Osteocyte (in vitro differentiated cells): Measurements from ENCODE around the gene PSORS1C1. TPM values are rescaled to one million over a fixed set of nuclear protein-coding genes. Genes with fewer than 3 reads are reported as not detected.

Source experiments
- DNase-seq: peaks from one replicate; pipeline ENCODE4 v3.0.0; 2021; ENCODE audit warnings: mixed read lengths; ENCODE audit not compliant: unreplicated experiment; ENCODE audit errors: extremely low spot score
- H3K27ac Mint-ChIP-seq: one replicate; pipeline ENCODE4 v1.8.0; 2021; ENCODE audit warnings: mild to moderate bottlenecking, mixed read lengths; ENCODE audit not compliant: unreplicated experiment
- H3K27me3 Mint-ChIP-seq: one replicate; pipeline ENCODE4 v1.8.0; 2021; ENCODE audit warnings: mixed read lengths; ENCODE audit not compliant: unreplicated experiment
- H3K36me3 Mint-ChIP-seq: one replicate; pipeline ENCODE4 v1.8.0; 2021; ENCODE audit warnings: mixed read lengths; ENCODE audit not compliant: unreplicated experiment
- H3K4me1 Mint-ChIP-seq: one replicate; pipeline ENCODE4 v1.8.0; 2021; ENCODE audit warnings: mixed read lengths; ENCODE audit not compliant: unreplicated experiment
- H3K4me3 Mint-ChIP-seq: one replicate; pipeline ENCODE4 v1.8.0; 2021; ENCODE audit warnings: mild to moderate bottlenecking, moderate library complexity, mixed read lengths; ENCODE audit not compliant: unreplicated experiment
- H3K9me3 Mint-ChIP-seq: one replicate; pipeline ENCODE4 v1.8.0; 2021; ENCODE audit warnings: mixed read lengths; ENCODE audit not compliant: unreplicated experiment
- total RNA-seq: library from RNA; stranded (reverse); gene quantifications from 2 replicates; pipeline ENCODE4 v1.2.1, GENCODE V29; 2021
- TF ChIP-seq, protein P1 (sequence below): fragments of 200-600 bp; sonication (generic); IDR thresholded peaks from 2 replicates; pipeline ENCODE4 v1.5.0; 2021; ENCODE audit warnings: antibody characterized with exemption, mild to moderate bottlenecking, moderate library complexity

Gene PSORS1C1
- total RNA-seq, 1 donor from 2014 or later: 3.2 TPM

DNA sequence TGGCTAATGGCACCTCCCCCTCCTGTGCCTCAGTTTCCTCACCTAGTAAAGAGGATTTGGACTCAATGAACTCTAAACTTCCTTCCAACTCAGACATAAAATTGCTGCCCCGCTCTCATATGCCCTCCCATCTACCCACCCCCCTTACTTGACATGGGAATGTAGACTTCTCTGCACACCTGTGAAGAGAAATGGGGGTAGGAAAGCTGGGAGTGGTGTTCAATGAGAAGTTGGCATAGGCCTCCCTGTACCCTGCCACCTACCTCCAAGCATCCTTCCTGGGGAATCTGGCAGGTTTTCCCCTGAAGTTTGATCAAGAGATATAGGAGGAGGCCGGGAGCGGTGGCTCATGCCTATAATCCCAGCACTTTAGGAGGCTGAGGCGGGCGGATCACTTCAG, 59.8 kb downstream of the PSORS1C1 start:
- Mint-ChIP-seq H3K27me3 (no peaks in the 10 kb centered on the region), H3K36me3 (no peaks in the 10 kb centered on the region), H3K4me3 (no peak overlapping the region), H3K9me3 (no peaks in the 10 kb centered on the region), H3K27ac (no peak overlapping the region), H3K4me1 (no peaks in the 10 kb centered on the region)
- TF ChIP-seq, protein P1, sequence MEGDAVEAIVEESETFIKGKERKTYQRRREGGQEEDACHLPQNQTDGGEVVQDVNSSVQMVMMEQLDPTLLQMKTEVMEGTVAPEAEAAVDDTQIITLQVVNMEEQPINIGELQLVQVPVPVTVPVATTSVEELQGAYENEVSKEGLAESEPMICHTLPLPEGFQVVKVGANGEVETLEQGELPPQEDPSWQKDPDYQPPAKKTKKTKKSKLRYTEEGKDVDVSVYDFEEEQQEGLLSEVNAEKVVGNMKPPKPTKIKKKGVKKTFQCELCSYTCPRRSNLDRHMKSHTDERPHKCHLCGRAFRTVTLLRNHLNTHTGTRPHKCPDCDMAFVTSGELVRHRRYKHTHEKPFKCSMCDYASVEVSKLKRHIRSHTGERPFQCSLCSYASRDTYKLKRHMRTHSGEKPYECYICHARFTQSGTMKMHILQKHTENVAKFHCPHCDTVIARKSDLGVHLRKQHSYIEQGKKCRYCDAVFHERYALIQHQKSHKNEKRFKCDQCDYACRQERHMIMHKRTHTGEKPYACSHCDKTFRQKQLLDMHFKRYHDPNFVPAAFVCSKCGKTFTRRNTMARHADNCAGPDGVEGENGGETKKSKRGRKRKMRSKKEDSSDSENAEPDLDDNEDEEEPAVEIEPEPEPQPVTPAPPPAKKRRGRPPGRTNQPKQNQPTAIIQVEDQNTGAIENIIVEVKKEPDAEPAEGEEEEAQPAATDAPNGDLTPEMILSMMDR: no peak
- no peak for DNase-seq

DNA sequence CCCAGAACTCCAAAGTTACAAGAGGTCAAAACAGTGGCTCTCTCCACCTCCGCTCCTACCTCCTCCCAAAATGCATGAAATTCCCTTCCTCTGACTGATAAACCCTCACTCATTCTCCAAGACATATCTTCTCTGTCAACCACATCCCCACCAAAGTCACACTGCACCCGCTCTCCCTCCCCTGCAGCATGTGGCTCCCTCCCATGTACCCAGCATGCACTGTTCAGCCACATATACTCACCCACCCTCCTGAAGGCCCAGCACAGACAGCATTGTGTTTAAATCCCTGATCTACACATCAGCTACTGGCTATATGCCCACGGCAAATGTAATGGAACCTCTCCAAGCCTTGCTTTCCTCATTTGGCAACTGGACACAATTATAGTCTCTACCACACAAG, 61.4 kb downstream of the PSORS1C1 start:
- Mint-ChIP-seq H3K27me3 (no peaks in the 10 kb centered on the region), H3K4me3 (no peak overlapping the region), H3K36me3 (no peaks in the 10 kb centered on the region), H3K27ac (no peak overlapping the region), H3K4me1 (no peaks in the 10 kb centered on the region), H3K9me3 (no peaks in the 10 kb centered on the region)
- TF ChIP-seq, protein P1: no peak
- DNase-seq: no peak

DNA sequence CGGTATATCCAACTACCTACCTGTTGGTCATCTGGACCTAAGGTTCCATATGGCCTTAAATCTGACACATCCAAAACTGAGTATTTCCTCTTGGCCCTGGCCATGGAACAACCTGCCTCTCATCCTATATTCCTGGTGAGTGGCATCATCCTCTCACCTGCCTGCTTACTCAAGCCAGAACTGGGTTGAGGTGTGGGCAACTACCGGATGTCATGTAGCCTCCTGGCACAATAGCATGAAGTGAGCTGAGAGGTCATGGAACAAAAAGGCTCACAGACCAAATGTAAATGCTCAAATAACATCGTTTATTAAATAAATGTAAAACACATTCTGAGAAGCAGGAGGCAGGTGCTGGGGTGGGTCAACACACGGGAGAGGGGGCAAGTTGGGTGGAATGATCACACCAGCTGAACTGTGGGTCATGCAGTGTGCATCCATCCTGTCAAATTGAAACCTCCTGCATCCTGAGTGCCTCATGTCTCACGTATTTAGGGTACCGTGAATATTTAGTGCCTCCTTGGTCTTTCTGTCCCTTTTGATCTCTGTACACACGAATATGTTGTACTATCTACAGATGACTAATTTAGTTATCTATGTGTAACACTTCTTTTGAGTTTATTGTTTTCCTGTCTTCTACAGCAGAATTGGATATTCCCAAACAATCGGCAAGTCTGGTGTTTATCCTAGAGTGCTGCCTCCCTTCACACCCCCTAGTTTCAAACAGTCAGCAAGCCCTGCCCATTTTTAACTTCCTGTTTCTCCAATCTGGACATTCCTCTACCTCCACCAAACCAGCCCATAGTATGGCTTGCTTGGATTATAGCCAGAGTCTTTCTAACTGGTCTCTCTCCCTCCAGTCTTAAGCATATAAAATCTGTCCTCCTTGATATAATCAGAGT, 63.8 kb downstream of the PSORS1C1 start:
- Mint-ChIP-seq H3K36me3 (no peaks in the 10 kb centered on the region), H3K4me1 (no peaks in the 10 kb centered on the region), H3K9me3 (no peaks in the 10 kb centered on the region), H3K4me3 (no peak overlapping the region), H3K27ac (no peak overlapping the region), H3K27me3 (no peaks in the 10 kb centered on the region)
- TF ChIP-seq, protein P1: no peak
- DNase-seq: no peak

DNA sequence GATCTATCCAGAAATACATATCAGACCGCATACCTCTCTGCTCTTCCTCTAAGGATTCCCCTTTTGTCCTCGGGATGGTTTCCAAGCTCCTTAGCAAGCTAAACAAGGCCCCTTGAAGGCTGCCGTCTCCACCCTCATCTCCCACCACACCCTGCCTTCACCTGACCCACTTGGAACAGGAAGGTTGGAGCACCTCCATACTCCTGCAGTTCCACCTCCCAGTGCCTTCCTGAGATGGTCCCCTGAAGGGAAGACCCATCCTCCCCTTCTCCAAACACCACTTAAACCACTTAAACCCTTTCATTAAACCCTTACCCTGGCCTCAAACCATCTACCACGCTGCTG, 64.4 kb downstream of the PSORS1C1 start:
- H3K27ac Mint-ChIP-seq: no peak overlapping the region
- no peaks in the 10 kb centered on the region for H3K4me1 Mint-ChIP-seq
- H3K9me3 Mint-ChIP-seq: no peaks in the 10 kb centered on the region
- DNase-seq: no peak
- TF ChIP-seq, protein P1: no peak
- no peak overlapping the region for H3K4me3 Mint-ChIP-seq
- H3K36me3 Mint-ChIP-seq: no peaks in the 10 kb centered on the region
- no peaks in the 10 kb centered on the region for H3K27me3 Mint-ChIP-seq

DNA sequence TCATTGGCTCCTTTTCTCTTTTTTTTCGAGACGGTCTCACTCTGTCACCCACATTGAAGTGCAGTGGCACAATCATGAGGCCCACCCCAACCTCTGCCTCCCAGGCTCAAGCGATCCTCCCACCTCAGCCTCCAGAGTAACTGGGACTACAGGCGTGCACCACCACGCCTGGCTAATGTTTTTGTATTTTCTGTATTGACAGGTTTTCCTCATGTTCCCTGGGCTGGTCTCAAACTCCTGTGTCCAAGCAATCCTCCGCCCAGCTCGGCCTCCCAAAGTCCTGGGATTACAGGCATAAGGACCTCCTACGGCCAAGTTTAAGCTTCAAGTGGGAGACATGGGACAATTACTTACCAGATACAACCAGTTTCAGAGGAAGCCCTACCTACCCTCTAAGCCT, 65.3 kb downstream of the PSORS1C1 start:
- no peaks in the 10 kb centered on the region for H3K9me3 Mint-ChIP-seq
- DNase-seq: no peak
- H3K4me1 Mint-ChIP-seq: no peaks in the 10 kb centered on the region
- H3K4me3 Mint-ChIP-seq: no peak overlapping the region
- no peaks in the 10 kb centered on the region for H3K27me3 Mint-ChIP-seq
- H3K27ac Mint-ChIP-seq: no peak overlapping the region
- H3K36me3 Mint-ChIP-seq: no peaks in the 10 kb centered on the region
- TF ChIP-seq, protein P1: no peak
